Activated CD4-positive, alpha-beta memory T cell treated with anti-CD3 and anti-CD28 coated beads, Interleukin-2, amount 10 ng/mL, durations not matched to agents 7 days and 5 days (primary cell): ENCODE data around the gene SNRPE. TPM values are rescaled to one million over a fixed set of nuclear protein-coding genes. Genes with fewer than 3 reads are reported as not detected.

Experiments used
- total RNA-seq, 2 experiments: library from RNA; stranded (reverse); gene quantifications; one replicate each; pipeline ENCODE4 v1.2.3, GENCODE V29; 2021

SNRPE gene
- total RNA-seq, 2 experiments from 2014 or later = 151 to 163 TPM

Other genes with a start within 250 kb of the SNRPE start
- gene ATP2B4, start 234.8 kb upstream of the SNRPE start, total RNA-seq = 100 to 1,000 TPM; 112 to 116 TPM
- gene LAX1, start 96.4 kb upstream of the SNRPE start, total RNA-seq = 10 to 100 TPM; 22.7 to 23.2 TPM
- 10 to 100 TPM; 18.4 to 19.5 TPM for gene ZBED6, start 66.0 kb upstream of the SNRPE start, total RNA-seq
- 100 to 1,000 TPM in 1 of 2 experiments, 10 to 100 TPM in 1; 99.1 to 101 TPM for gene ZC3H11A, start 66.0 kb upstream of the SNRPE start, total RNA-seq
- 1 to 10 TPM; 7.4 to 7.8 TPM for gene SOX13, start 211.5 kb downstream of the SNRPE start, total RNA-seq